Kidney epithelial cell (primary cell): ENCODE data around the gene SLC25A47. TPM values are rescaled to one million over a fixed set of nuclear protein-coding genes. Genes with fewer than 3 reads are reported as not detected.

ENCODE experiments used
- DNase-seq: peaks from one replicate; pipeline ENCODE4 v3.0.0-alpha.2; 2010; ENCODE audit warnings: low read depth
- H3K27me3 ChIP-seq: 2 replicates; pipeline ENCODE4 v1.6.0; 2011; ENCODE audit warnings: low read length; ENCODE audit not compliant: control insufficient read depth, insufficient read depth
- H3K36me3 ChIP-seq: 2 replicates; pipeline ENCODE4 v1.5.1; 2011; ENCODE audit warnings: low read length; ENCODE audit not compliant: control insufficient read depth, insufficient read depth
- H3K4me3 ChIP-seq: 2 replicates; pipeline ENCODE4 v1.5.1; 2011; ENCODE audit warnings: low read depth, mild to moderate bottlenecking, control low read depth, low read length
- total RNA-seq: library from RNA; depleted of rRNA; stranded (reverse); fragments of >200 nt; gene quantifications from 2 replicates; pipeline ENCODE4 v1.2.3, GENCODE V29; 2015
- TF ChIP-seq, protein P1 (sequence below): IDR thresholded peaks from 2 replicates; pipeline ENCODE4 v1.5.1; 2011; ENCODE audit warnings: mild to moderate bottlenecking, moderate library complexity, low read length, control low read depth, inconsistent platforms; ENCODE audit not compliant: insufficient read depth, poor library complexity, severe bottlenecking

The SLC25A47 gene
- total RNA-seq, 1 donor from 2014 or later = not detected

DNA sequence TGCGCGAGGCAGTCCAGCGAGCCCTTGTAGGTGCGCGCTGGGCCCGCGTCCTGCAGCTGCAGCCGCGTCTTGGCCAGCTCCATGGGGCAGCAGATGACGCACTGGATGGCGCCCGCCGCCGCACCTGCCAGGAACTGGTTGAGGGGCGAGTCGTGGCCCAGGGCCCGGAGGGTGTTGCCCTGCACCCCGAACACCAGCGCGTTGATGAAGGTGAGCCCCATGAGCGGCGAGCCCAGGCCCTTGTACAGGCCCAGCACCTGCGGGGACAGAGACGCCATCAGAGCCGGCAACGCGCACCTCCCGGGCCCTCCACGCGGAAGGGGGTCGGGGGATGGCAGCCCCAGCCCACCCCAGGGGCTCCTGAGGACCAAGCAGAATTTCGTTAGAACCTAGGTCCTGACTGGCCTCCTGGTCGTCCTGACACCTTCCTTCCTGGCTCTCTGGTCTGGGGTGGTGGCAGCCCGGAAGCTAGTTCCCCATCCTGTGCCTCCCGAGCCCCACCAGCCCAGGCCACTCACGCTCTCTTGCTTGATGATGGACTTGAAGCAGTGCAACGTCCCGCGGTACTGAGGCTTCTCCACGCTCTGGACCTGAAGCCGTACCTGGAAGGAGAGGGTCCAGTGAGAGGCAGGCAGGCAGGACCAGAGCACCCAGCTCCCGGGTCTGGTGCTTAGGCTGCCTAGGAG lies 30.2 kb upstream of the SLC25A47 start:
- Histone ChIP-seq H3K27me3 (no peaks in the 10 kb centered on the region), H3K4me3 (no peak overlapping the region), H3K36me3 (peaks cover 4% of the 10 kb centered on the region)
- TF ChIP-seq, protein P1, sequence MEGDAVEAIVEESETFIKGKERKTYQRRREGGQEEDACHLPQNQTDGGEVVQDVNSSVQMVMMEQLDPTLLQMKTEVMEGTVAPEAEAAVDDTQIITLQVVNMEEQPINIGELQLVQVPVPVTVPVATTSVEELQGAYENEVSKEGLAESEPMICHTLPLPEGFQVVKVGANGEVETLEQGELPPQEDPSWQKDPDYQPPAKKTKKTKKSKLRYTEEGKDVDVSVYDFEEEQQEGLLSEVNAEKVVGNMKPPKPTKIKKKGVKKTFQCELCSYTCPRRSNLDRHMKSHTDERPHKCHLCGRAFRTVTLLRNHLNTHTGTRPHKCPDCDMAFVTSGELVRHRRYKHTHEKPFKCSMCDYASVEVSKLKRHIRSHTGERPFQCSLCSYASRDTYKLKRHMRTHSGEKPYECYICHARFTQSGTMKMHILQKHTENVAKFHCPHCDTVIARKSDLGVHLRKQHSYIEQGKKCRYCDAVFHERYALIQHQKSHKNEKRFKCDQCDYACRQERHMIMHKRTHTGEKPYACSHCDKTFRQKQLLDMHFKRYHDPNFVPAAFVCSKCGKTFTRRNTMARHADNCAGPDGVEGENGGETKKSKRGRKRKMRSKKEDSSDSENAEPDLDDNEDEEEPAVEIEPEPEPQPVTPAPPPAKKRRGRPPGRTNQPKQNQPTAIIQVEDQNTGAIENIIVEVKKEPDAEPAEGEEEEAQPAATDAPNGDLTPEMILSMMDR = no peak
- no peak for DNase-seq

DNA sequence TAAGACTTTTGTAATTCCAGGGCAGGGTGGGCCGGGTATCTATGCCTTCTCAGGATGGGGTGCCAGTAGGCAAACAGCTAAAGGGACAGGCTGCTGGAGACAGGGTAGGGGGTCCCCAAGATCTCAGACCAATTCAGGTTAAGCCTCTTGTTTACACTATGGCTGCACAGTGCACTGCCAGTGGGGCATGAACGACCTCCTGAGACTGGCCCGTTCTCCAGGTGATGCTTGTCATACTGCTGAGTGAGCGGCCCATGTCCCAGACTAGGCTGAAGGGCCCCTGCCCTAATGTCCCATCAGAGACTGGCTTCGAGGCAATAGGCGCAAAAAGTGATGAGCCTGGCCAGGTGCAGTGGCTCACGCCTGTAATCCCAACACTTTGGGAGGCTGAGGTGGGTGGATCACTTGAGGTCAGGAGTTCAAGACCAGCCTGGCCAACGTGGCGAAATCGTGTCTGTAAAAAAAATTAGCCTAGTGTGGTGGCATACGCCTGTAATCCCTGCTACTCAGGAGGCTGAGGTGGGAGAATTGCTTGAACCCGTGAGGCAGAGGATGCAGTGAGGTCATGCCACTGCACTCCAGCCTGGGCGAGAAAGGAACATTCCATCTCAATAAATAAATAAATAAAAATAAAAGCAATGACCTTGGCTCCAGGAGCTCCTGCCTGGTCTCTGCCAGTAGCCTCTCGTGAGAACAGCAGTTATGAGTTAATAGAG lies 29.5 kb upstream of the SLC25A47 start:
- TF ChIP-seq, protein P1 = no peak
- Histone ChIP-seq H3K4me3 (no peak overlapping the region), H3K27me3 (no peaks in the 10 kb centered on the region), H3K36me3 (peaks cover 4% of the 10 kb centered on the region)
- no peak for DNase-seq

DNA sequence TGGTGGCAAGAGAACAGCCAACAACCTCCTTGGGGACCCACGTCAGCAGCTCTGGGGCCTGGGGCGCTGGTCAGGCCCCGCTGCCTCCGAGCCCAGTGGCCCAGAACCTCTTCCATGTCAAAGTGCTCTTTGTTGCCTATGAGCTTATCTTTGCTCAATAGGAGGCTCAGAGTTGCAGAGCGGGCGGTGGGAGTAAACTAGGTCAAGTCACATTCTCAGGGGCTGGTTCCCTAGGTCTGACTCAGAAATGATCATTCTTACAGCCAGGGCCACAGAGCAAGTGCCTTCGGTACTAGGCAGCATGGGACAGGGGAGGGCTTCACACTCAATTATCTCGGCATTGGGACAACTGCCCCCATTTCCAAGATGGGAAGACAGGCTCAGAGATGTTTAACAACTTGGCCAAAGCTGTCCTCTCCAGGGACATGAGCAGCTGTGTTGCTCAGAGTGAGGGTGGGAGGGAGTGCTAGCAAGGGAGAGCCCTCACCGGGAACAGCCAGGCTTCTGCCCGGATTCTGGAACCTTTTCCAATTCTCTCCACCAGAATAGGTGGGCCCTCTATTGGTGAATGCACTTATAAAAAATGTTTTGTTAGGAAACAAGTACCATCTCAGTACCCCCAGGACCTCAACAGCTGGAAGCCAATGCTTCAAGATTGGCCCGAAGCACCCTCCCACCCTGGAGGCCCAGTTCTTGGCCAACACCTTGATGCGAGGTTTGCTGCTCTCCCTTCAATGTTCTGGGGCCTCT lies 28.8 kb upstream of the SLC25A47 start:
- TF ChIP-seq, protein P1 = no peak
- H3K27me3 ChIP-seq = no peaks in the 10 kb centered on the region
- H3K36me3 ChIP-seq = peaks cover 4% of the 10 kb centered on the region
- DNase-seq = no peak
- H3K4me3 ChIP-seq = no peak overlapping the region

DNA sequence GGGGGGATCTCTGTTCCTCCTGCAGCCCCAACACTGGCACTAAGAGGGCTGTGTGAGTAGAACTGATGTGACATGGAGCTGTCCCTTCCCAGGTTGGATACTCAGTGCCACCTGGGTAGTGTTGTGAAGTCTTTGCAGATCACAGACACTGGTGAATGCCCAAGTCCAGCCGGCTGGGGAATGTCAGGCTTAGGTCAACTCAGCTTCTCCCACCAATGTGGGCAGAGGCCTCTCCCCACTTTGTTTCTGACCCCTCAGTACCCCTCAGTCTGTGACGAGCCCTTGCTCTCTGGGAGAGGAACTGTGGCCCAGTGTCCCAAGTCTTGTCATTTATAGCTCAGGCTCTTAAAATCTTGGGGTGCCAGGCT lies 28.2 kb upstream of the SLC25A47 start:
- TF ChIP-seq, protein P1 = no peak
- H3K27me3 ChIP-seq = no peaks in the 10 kb centered on the region
- DNase-seq = no peak
- H3K4me3 ChIP-seq = no peak overlapping the region
- peaks cover 4% of the 10 kb centered on the region for H3K36me3 ChIP-seq

DNA sequence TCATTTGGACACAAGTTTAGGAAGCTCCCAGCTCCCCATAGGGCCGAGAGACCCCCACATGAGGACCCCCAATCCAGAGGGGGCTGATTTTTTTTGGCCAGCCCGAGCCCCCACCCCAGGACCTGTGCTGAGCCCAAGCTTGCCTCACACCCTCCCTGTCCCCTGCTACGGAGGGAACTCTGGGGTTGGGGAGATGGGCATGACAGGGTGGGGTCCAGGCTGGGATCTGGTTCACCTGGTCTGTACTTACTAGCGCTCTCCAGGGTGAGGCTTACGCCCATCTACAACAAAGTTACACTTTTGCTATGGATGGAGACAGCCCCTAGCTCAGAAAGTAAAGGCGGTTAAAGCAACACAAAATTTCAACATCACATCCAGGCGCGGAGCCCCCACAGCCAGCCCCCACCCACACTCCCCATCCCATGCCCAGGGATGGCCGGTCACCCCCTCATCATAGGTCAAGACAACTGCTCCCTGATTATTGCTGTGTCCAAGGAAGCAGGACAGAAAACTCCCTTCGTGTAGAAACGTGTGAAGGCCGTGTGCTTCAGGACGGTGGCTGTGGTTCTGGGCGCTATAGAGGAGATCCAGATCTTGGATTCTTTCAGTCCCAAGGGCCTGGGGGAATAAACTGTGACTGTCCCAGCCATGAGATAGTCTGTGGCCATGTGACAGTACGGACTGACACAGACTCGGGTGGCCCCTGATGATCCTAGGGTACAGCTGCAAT lies 27.6 kb upstream of the SLC25A47 start:
- Histone ChIP-seq H3K27me3 (no peaks in the 10 kb centered on the region), H3K36me3 (peaks cover 4% of the 10 kb centered on the region), H3K4me3 (no peak overlapping the region)
- DNase-seq = no peak
- TF ChIP-seq, protein P1 = no peak
